ENCODE measurements around the gene YTHDF2.

The YTHDF2 gene

GRCh38 chr1:28817133-28817532 is 80.4 kb downstream of the YTHDF2 start:
- TF ChIP-seq, protein P1, sequence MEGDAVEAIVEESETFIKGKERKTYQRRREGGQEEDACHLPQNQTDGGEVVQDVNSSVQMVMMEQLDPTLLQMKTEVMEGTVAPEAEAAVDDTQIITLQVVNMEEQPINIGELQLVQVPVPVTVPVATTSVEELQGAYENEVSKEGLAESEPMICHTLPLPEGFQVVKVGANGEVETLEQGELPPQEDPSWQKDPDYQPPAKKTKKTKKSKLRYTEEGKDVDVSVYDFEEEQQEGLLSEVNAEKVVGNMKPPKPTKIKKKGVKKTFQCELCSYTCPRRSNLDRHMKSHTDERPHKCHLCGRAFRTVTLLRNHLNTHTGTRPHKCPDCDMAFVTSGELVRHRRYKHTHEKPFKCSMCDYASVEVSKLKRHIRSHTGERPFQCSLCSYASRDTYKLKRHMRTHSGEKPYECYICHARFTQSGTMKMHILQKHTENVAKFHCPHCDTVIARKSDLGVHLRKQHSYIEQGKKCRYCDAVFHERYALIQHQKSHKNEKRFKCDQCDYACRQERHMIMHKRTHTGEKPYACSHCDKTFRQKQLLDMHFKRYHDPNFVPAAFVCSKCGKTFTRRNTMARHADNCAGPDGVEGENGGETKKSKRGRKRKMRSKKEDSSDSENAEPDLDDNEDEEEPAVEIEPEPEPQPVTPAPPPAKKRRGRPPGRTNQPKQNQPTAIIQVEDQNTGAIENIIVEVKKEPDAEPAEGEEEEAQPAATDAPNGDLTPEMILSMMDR (conservative IDR thresholded peaks at IDR 0.05), result no peak
- H3K27ac ChIP-seq, result no peak overlapping the region

DNA sequence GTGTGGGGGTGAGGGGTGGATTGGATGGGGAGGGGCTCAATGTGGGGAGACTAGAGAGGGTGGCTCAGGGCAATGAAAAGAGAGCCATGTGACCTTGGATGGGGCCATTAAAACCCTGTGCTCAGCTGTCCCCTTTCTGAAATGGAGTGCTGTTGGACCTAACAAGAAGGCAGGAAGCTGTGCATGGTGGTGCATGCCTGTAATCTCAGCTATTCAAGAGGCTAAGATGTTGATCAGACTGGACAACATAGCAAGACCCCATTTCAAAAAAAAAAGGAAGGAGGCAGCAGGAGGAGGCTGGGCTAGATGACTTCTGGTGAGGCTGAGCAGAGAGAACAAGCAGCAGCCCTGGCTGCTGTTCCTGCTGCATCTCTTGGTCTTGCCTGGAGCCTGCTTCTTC is 82.3 kb downstream of the YTHDF2 start:
- TF ChIP-seq, protein P1 (conservative IDR thresholded peaks at IDR 0.05), result no peak
- H3K27ac ChIP-seq, result no peak overlapping the region

All from VCaP (cell line).